ENCODE data around the gene PLCB4. TPM values are rescaled to one million over a fixed set of nuclear protein-coding genes. Genes with fewer than 3 reads are reported as not detected.
A peak's percentile ranks its signal among the peaks of the same experiment; 100 is the strongest.

PLCB4 gene
- total RNA-seq, 1 donor from 2014 or later = 1.6 TPM

GRCh38 chr20:9218531-9218961 lies 149.7 kb downstream of the PLCB4 start:
- no peak for TF ChIP-seq CTCF (IDR thresholded peaks at IDR 0.05; ENCODE audit: insufficient read depth, low read length, severe bottlenecking)
- FAIRE-seq (no peak), DNase-seq (ENCODE audit: low read depth) (no peak)
- no peaks in the 10 kb centered on the region for H3K27me3 ChIP-seq (ENCODE audit: control insufficient read depth, insufficient read depth, low read length)
- H3K36me3 ChIP-seq (ENCODE audit: control insufficient read depth, insufficient read depth, low read length) = no peaks in the 10 kb centered on the region
- H3K4me3 ChIP-seq (ENCODE audit: low read depth, low read length) = no peak overlapping the region

- H3K36me3 ChIP-seq (ENCODE audit: control insufficient read depth, insufficient read depth, low read length) = no peaks in the 10 kb centered on the region
- H3K4me3 ChIP-seq (ENCODE audit: low read depth, low read length) = no peak overlapping the region
- FAIRE-seq (no peak), DNase-seq (ENCODE audit: low read depth) (peak; percentile 23)
- no peak for TF ChIP-seq CTCF (IDR thresholded peaks at IDR 0.05; ENCODE audit: insufficient read depth, low read length, severe bottlenecking)
- no peaks in the 10 kb centered on the region for H3K27me3 ChIP-seq (ENCODE audit: control insufficient read depth, insufficient read depth, low read length)
Measured at GRCh38 chr20:9220874-9221547, 152.1 kb downstream of the PLCB4 start.

GRCh38 chr20:9223296-9223695 lies 154.4 kb downstream of the PLCB4 start:
- no peak for TF ChIP-seq CTCF (IDR thresholded peaks at IDR 0.05; ENCODE audit: insufficient read depth, low read length, severe bottlenecking)
- FAIRE-seq (no peak), DNase-seq (ENCODE audit: low read depth) (no peak)
- no peaks in the 10 kb centered on the region for H3K27me3 ChIP-seq (ENCODE audit: control insufficient read depth, insufficient read depth, low read length)
- H3K36me3 ChIP-seq (ENCODE audit: control insufficient read depth, insufficient read depth, low read length) = no peaks in the 10 kb centered on the region
- no peak overlapping the region for H3K4me3 ChIP-seq (ENCODE audit: low read depth, low read length)

GRCh38 chr20:9225879-9226278 lies 157.0 kb downstream of the PLCB4 start:
- DNase-seq (ENCODE audit: low read depth) (no peak), FAIRE-seq (no peak)
- Histone ChIP-seq H3K36me3 (ENCODE audit: control insufficient read depth, insufficient read depth, low read length) (no peaks in the 10 kb centered on the region), H3K27me3 (ENCODE audit: control insufficient read depth, insufficient read depth, low read length) (no peaks in the 10 kb centered on the region), H3K4me3 (ENCODE audit: low read depth, low read length) (no peak overlapping the region)
- no peak for TF ChIP-seq CTCF (IDR thresholded peaks at IDR 0.05; ENCODE audit: insufficient read depth, low read length, severe bottlenecking)

GRCh38 chr20:9227896-9228615 lies 159.2 kb downstream of the PLCB4 start:
- DNase-seq (ENCODE audit: low read depth) (no peak), FAIRE-seq (no peak)
- H3K4me3 ChIP-seq (ENCODE audit: low read depth, low read length) = no peak overlapping the region
- TF ChIP-seq CTCF (IDR thresholded peaks at IDR 0.05; ENCODE audit: insufficient read depth, low read length, severe bottlenecking) = no peak
- no peaks in the 10 kb centered on the region for H3K27me3 ChIP-seq (ENCODE audit: control insufficient read depth, insufficient read depth, low read length)
- no peaks in the 10 kb centered on the region for H3K36me3 ChIP-seq (ENCODE audit: control insufficient read depth, insufficient read depth, low read length)
